ENCODE data around the gene RALGPS2. TPM values are rescaled to one million over a fixed set of nuclear protein-coding genes. Genes with fewer than 3 reads are reported as not detected.

The RALGPS2 gene
- total RNA-seq, 6 experiments from 2014 or later = 21.0 to 38.3 (median 28.4) TPM

DNA sequence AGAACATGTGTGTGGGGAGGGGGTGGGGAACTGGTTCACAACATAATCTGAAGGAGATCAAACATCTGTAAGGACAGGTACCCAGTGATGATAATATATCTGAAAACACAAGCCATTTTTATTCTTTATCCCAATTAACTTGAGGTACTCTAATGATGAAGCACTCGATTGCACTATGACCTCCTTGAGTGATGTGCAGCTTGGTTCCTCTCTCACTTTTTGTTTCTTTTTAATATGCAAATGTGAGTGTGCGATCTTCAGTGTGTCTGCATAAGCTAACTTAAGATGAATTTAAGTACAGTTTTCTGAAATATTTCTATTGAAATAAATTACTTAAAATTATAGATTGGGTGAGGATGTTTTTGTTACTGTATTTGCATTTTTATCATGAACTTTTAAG, 196.5 kb downstream of the RALGPS2 start:
- intact Hi-C loops (cut with DNase I) = no loop called here
- no peak for ATAC-seq
- 98% methylated on average over 2 of the region's 2 CpGs for WGBS (ENCODE audit: insufficient coverage, low coverage, low lambda C conversion rate, missing lambda C conversion rate)

DNA sequence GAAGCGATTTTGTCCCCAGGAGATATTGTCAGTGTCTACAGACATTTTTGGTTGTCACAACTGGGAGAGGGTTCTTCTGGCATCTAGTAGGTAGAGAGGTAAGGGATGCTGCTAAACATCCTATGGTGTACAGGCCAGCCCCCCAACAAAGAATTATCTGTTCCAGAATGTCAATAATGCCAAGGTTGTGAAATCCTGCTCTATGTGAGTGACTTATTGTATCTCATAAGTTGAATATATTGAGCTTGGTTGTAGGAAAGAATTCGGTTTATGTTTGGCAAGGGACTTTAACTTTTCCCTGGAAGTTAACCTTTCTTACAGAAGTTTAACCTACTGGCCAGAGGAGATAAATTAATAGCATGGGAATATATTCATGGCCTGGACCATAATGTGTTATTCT, 198.5 kb downstream of the RALGPS2 start:
- ATAC-seq = no peak
- Histone ChIP-seq H3K4me1 (peaks cover 0 to 15% (median 3%) of the 10 kb centered on the region in 4 donors), H3K36me3 (no peaks in the 10 kb centered on the region), H3K27me3 (no peaks in the 10 kb centered on the region), H3K27ac (no peak overlapping the region), H3K9me3 (no peaks in the 10 kb centered on the region), H3K4me3 (no peak overlapping the region)
- TF ChIP-seq CTCF (IDR thresholded peaks at IDR 0.05) (no peak), POLR2A (IDR thresholded peaks at IDR 0.05) (no peak)
- DNase-seq = no peak
- 85% methylated on average over 2 of the region's 2 CpGs for WGBS (ENCODE audit: insufficient coverage, low coverage, low lambda C conversion rate, missing lambda C conversion rate)
- intact Hi-C loops (cut with DNase I) = no loop called here

More for the DNA sequence above, 196.5 kb downstream of the RALGPS2 start:
- no peak for TF ChIP-seq CTCF (IDR thresholded peaks at IDR 0.05)
- TF ChIP-seq POLR2A (IDR thresholded peaks at IDR 0.05) = no peak
- Histone ChIP-seq H3K27me3 (no peaks in the 10 kb centered on the region), H3K4me1 (peaks cover 0 to 33% (median 13%) of the 10 kb centered on the region in 4 donors), H3K4me3 (no peak overlapping the region), H3K9me3 (no peaks in the 10 kb centered on the region), H3K27ac (no peak overlapping the region), H3K36me3 (no peaks in the 10 kb centered on the region)
- no peak for DNase-seq

DNA sequence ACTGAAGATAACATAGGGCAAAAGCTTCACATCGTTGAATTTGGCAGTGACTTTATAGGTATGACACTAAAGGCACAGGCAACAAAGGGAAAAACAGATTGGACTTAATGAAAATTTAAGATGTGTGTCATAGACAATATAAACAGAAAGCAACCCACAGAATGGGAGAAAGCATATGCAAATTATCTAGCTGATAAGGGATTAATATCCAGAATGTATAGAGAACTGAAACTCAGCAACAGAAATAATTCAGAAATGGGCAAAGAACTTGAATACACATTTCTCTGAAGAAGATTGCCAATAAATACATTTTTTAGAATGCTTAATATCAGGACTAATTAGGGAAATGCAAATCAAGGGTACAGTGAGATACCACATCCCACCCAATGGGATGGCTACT, 201.0 kb downstream of the RALGPS2 start:
- no peaks in the 10 kb centered on the region for H3K9me3 ChIP-seq
- DNase-seq = no peak
- H3K27ac ChIP-seq = no peak overlapping the region
- intact Hi-C loops (cut with DNase I) = no loop called here
- 75% methylated on average over 1 of the region's 1 CpG for WGBS (ENCODE audit: insufficient coverage, low coverage, low lambda C conversion rate, missing lambda C conversion rate)
- no peak for ATAC-seq
- no peaks in the 10 kb centered on the region for H3K36me3 ChIP-seq
- TF ChIP-seq CTCF (IDR thresholded peaks at IDR 0.05) = no peak
- no peak for TF ChIP-seq POLR2A (IDR thresholded peaks at IDR 0.05)
- H3K27me3 ChIP-seq = no peaks in the 10 kb centered on the region
- H3K4me1 ChIP-seq = no peaks in the 10 kb centered on the region
- no peak overlapping the region for H3K4me3 ChIP-seq

DNA sequence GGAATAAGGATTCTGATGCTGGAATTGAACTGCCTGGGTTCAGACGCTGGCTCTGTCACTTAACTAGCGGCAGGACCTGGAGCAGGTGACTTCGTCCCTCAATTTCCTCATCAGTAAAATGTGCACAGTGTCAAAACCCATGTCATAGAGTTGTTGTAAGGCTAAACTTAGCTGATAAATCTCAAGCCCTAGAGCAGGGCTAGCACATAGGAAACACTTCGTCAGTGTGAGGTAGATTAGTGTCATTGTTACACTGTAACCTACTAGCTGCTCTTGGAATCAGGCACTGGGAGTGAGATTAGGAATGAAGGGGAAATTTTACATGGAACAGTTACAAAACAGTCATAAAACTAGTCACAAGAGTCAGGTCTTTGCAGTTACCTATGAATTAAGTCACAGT, 202.0 kb downstream of the RALGPS2 start:
- intact Hi-C loops (cut with DNase I) = no loop called here
- TF ChIP-seq CTCF (IDR thresholded peaks at IDR 0.05) (no peak), POLR2A (IDR thresholded peaks at IDR 0.05) (no peak)
- no peak for ATAC-seq
- Histone ChIP-seq H3K9me3 (no peaks in the 10 kb centered on the region), H3K27me3 (no peaks in the 10 kb centered on the region), H3K4me1 (no peaks in the 10 kb centered on the region), H3K4me3 (no peak overlapping the region), H3K36me3 (no peaks in the 10 kb centered on the region), H3K27ac (no peak overlapping the region)
- DNase-seq = no peak
- 82% methylated on average over 2 of the region's 4 CpGs for WGBS (ENCODE audit: insufficient coverage, low coverage, low lambda C conversion rate, missing lambda C conversion rate)

GRCh38 chr1:178928041-178928440, 203.0 kb downstream of the RALGPS2 start:
- H3K9me3 ChIP-seq = no peaks in the 10 kb centered on the region
- DNase-seq (no peak), ATAC-seq (no peak)
- intact Hi-C loops (cut with DNase I) = no loop called here
- no peaks in the 10 kb centered on the region for H3K36me3 ChIP-seq
- H3K27ac ChIP-seq = no peak overlapping the region
- no peaks in the 10 kb centered on the region for H3K4me1 ChIP-seq
- 95% methylated on average over 2 of the region's 4 CpGs for WGBS (ENCODE audit: insufficient coverage, low coverage, low lambda C conversion rate, missing lambda C conversion rate)
- H3K27me3 ChIP-seq = no peaks in the 10 kb centered on the region
- no peak for TF ChIP-seq CTCF (IDR thresholded peaks at IDR 0.05)
- TF ChIP-seq POLR2A (IDR thresholded peaks at IDR 0.05) = no peak
- no peak overlapping the region for H3K4me3 ChIP-seq

Data from right lobe of liver (tissue), 6 donors.